ENCODE results near the gene SWSAP1.

Gene SWSAP1

GRCh38 chr19:11339254-11340098, 35.0 kb upstream of the SWSAP1 start, which contains the start of gene RAB3D (continued):
- TF ChIP-seq ZNF544 (tag by site-specific recombination; IDR thresholded peaks at IDR 0.05) = no peak
- no peak for TF ChIP-seq ZNF24 (tag by site-specific recombination; IDR thresholded peaks at IDR 0.05)
- TF ChIP-seq ZNF561 (tag by site-specific recombination; IDR thresholded peaks at IDR 0.05; ENCODE audit: borderline replicate concordance) = 0 out of 2 replicates have a peak, but pooled peaks have one; percentile 61
- no peak for TF ChIP-seq ZNF558 (tag by site-specific recombination; IDR thresholded peaks at IDR 0.05)
- no peak for TF ChIP-seq ZNF510 (tag by site-specific recombination; IDR thresholded peaks at IDR 0.05; ENCODE audit: insufficient replicate concordance)
- 0 out of 2 replicates have a peak, but pooled peaks have one; percentile 30 for TF ChIP-seq ZNF184 (tag by site-specific recombination; IDR thresholded peaks at IDR 0.05)
- TF ChIP-seq KLF1 (tag by site-specific recombination; IDR thresholded peaks at IDR 0.05) = peak; percentile 98
- TF ChIP-seq ZNF292 (tag by site-specific recombination; IDR thresholded peaks at IDR 0.05; ENCODE audit: borderline replicate concordance, low read depth) = no peak
- TF ChIP-seq ZFP41 (tag by site-specific recombination; IDR thresholded peaks at IDR 0.05; ENCODE audit: borderline replicate concordance) = no peak
- 0 out of 2 replicates have a peak, but pooled peaks have one; percentile 15 for TF ChIP-seq KLF7 (tag by site-specific recombination; IDR thresholded peaks at IDR 0.05; ENCODE audit: borderline replicate concordance)
- TF ChIP-seq ZIC2 (tag by site-specific recombination; IDR thresholded peaks at IDR 0.05) = peak; percentile 61
- TF ChIP-seq BCL11A (tag by site-specific recombination; IDR thresholded peaks at IDR 0.05; ENCODE audit: low read depth) = no peak
- TF ChIP-seq ZBTB44 (tag by site-specific recombination; IDR thresholded peaks at IDR 0.05) = 0 out of 2 replicates have a peak, but pooled peaks have one; percentile 13
- peak; percentile 74 for TF ChIP-seq SP3 (tag by site-specific recombination; IDR thresholded peaks at IDR 0.05)
- TF ChIP-seq ZFHX2 (tag by site-specific recombination; conservative IDR thresholded peaks at IDR 0.05) = peak; percentile 94
- TF ChIP-seq OSR2 (tag by site-specific recombination; IDR thresholded peaks at IDR 0.05) = peak; percentile 37; the same call in 1 of the 2 replicates
- no peak for TF ChIP-seq ZNF16 (tag by site-specific recombination; IDR thresholded peaks at IDR 0.05; ENCODE audit: low read depth)
- no peak for TF ChIP-seq ZFP69B (tag by site-specific recombination; IDR thresholded peaks at IDR 0.05)
- no peak for TF ChIP-seq ZNF654 (tag by site-specific recombination; IDR thresholded peaks at IDR 0.05; ENCODE audit: low read depth)
- peak; percentile 79 for TF ChIP-seq EGR2 (tag by site-specific recombination; IDR thresholded peaks at IDR 0.05; ENCODE audit: low read depth)
- 0 out of 2 replicates have a peak, but pooled peaks have one; percentile 8 for TF ChIP-seq ZEB2 (tag by site-specific recombination; IDR thresholded peaks at IDR 0.05)
- no peak for TF ChIP-seq TRIM28 (IDR thresholded peaks at IDR 0.05; ENCODE audit: borderline replicate concordance, low read length)
- TF ChIP-seq ZBTB26 (tag by site-specific recombination; optimal IDR thresholded peaks at IDR 0.05) = peak; percentile 52
- TF ChIP-seq ZNF366 (tag by site-specific recombination; conservative IDR thresholded peaks at IDR 0.05) = peak; percentile 60
- no peak for TF ChIP-seq ZBTB7A (tag by site-specific recombination; IDR thresholded peaks at IDR 0.05; ENCODE audit: low read depth)
- no peak; the same call in 1 of the 2 replicates for TF ChIP-seq ZNF391 (tag by site-specific recombination; IDR thresholded peaks at IDR 0.05; ENCODE audit: borderline replicate concordance, low read depth)
- TF ChIP-seq ZNF624 (tag by site-specific recombination; IDR thresholded peaks at IDR 0.05) = no peak
- TF ChIP-seq ZSCAN5A (tag by site-specific recombination; IDR thresholded peaks at IDR 0.05) = no peak
- peak; percentile 83 for TF ChIP-seq SP2 (tag by site-specific recombination; IDR thresholded peaks at IDR 0.05)
- TF ChIP-seq KLF9 (tag by site-specific recombination; IDR thresholded peaks at IDR 0.05; ENCODE audit: low read depth) = peak; percentile 58; the same call in 1 of the 2 replicates
- no peak for TF ChIP-seq ZNF423 (tag by site-specific recombination; IDR thresholded peaks at IDR 0.05)
- TF ChIP-seq MEIS1 (CRISPR knock-in tag; IDR thresholded peaks at IDR 0.05; ENCODE audit: borderline replicate concordance) = no peak
- TF ChIP-seq ZSCAN30 (tag by site-specific recombination; IDR thresholded peaks at IDR 0.05) = peak; percentile 88
- TF ChIP-seq KLF10 (tag by site-specific recombination; IDR thresholded peaks at IDR 0.05) = peak; percentile 30; the same call in 1 of the 2 replicates
- 0 out of 2 replicates have a peak, but pooled peaks have one; percentile 15 for TF ChIP-seq ZNF660 (tag by site-specific recombination; IDR thresholded peaks at IDR 0.05)
- no peak for TF ChIP-seq ZNF785 (tag by site-specific recombination; IDR thresholded peaks at IDR 0.05)
- no peak for TF ChIP-seq ZNF529 (tag by site-specific recombination; IDR thresholded peaks at IDR 0.05; ENCODE audit: insufficient replicate concordance)
